SK-N-SH (cell line): ENCODE results near the gene TMEM132E. TPM values are rescaled to one million over a fixed set of nuclear protein-coding genes. Genes with fewer than 3 reads are reported as not detected.

Experiments used
- CTCF ChIA-PET: fragments of 300-600, 350-600 bp; formaldehyde crosslinking; extraction: SDS; loops from one replicate; lab custom pipeline; 2021; lab: Yijun Ruan, JAX
- POLR2A ChIA-PET: fragments of 350-600 bp; sonication (Branson Sonifier 250); formaldehyde crosslinking; extraction: SDS; loops from one replicate; lab custom pipeline; 2020; ENCODE audit warnings: antibody characterized with exemption, inconsistent platforms; lab: Yijun Ruan, JAX
- DNase-seq: peaks from one replicate; pipeline ENCODE4 v3.0.0; 2012
- H2AFZ ChIP-seq: fragments of 200-600 bp; sonication (generic); 2 replicates; pipeline ENCODE4 v1.8.1; 2016; ENCODE audit warnings: antibody characterized with exemption, mild to moderate bottlenecking, low read depth
- H3F3A ChIP-seq: fragments of 200-600 bp; sonication (generic); replicated peaks from 2 replicates; pipeline ENCODE3; 2016; ENCODE audit warnings: antibody characterized with exemption, mild to moderate bottlenecking; ENCODE audit not compliant: insufficient read depth
- H3K27ac ChIP-seq, 2 experiments: fragments of 200-500 bp in 1 of 2; fragments of 200-600 bp in 1 of 2; sonication (Bioruptor generic) in 1 of 2; sonication (generic), shearing (Covaris generic) in 1 of 2; 2 replicates each; pipeline versions ENCODE4 v1.5.1 to v1.6.1; 2014 to 2016; ENCODE audit warnings: low read depth in 2 of 2, inconsistent platforms in 1 of 2, low read length in 1 of 2, mild to moderate bottlenecking in 1 of 2, mixed read lengths in 1 of 2
- H3K27me3 ChIP-seq: fragments of 200-600 bp; sonication (generic), shearing (Covaris generic); 2 replicates; pipeline ENCODE4 v1.6.1; 2016; ENCODE audit warnings: mixed run types; ENCODE audit not compliant: insufficient read depth
- H3K36me3 ChIP-seq, 2 experiments: fragments of 200-500 bp in 1 of 2; fragments of 200-600 bp in 1 of 2; sonication (Bioruptor generic) in 1 of 2; sonication (generic) in 1 of 2; replicated peaks in 1 of 2; 2 replicates each; pipeline versions ENCODE3 to v1.5.1; 2014 to 2016; ENCODE audit warnings: low read length in 1 of 2, mild to moderate bottlenecking in 1 of 2; ENCODE audit not compliant: insufficient read depth in 2 of 2, control insufficient read depth in 1 of 2
- H3K4me1 ChIP-seq, 2 experiments: fragments of 200-500 bp in 1 of 2; fragments of 200-600 bp in 1 of 2; sonication (Bioruptor generic) in 1 of 2; sonication (generic), shearing (Covaris generic) in 1 of 2; 2 replicates each; pipeline versions ENCODE4 v1.5.1 to v1.6.1; 2014 to 2016; ENCODE audit warnings: low read depth in 1 of 2, low read length in 1 of 2, mixed run types in 1 of 2; ENCODE audit not compliant: insufficient read depth in 2 of 2, control insufficient read depth in 1 of 2
- H3K4me2 ChIP-seq: fragments of 200-600 bp; sonication (generic), shearing (Covaris generic); 2 replicates; pipeline ENCODE4 v1.6.1; 2017; ENCODE audit warnings: mixed run types
- H3K4me3 ChIP-seq, 2 experiments: fragments of 200-500 bp in 1 of 2; fragments of 200-600 bp in 1 of 2; sonication (Bioruptor generic) in 1 of 2; sonication (generic), shearing (Covaris generic) in 1 of 2; 2 replicates each; pipeline versions ENCODE4 v1.5.1 to v1.8.1; 2014 to 2016; ENCODE audit warnings: low read depth in 2 of 2, inconsistent platforms in 1 of 2, low read length in 1 of 2, mild to moderate bottlenecking in 1 of 2, mixed read lengths in 1 of 2, moderate library complexity in 1 of 2
- H3K79me2 ChIP-seq: fragments of 200-600 bp; sonication (generic); 2 replicates; pipeline ENCODE4 v1.8.1; 2017; ENCODE audit warnings: mild to moderate bottlenecking; ENCODE audit not compliant: insufficient read depth
- H3K9ac ChIP-seq: fragments of 200-600 bp; sonication (generic); 2 replicates; pipeline ENCODE4 v1.6.1; 2017; ENCODE audit warnings: mixed run types
- H3K9me2 ChIP-seq: fragments of 200-600 bp; sonication (generic); 2 replicates; pipeline ENCODE4 v1.6.1; 2017; ENCODE audit warnings: mixed run types
- H3K9me3 ChIP-seq: fragments of 200-600 bp; sonication (generic); 2 replicates; pipeline ENCODE4 v1.6.1; 2017; ENCODE audit warnings: mixed run types, mild to moderate bottlenecking, moderate library complexity
- H4K20me1 ChIP-seq: fragments of 200-600 bp; sonication (generic); 2 replicates; pipeline ENCODE4 v1.6.1; 2017; ENCODE audit warnings: mild to moderate bottlenecking, mixed run types; ENCODE audit not compliant: insufficient read depth
- EZH2phosphoT487 ChIP-seq: fragments of 200-600 bp; sonication (generic); IDR thresholded peaks from 2 replicates; pipeline ENCODE4 v1.6.1; 2017; ENCODE audit warnings: low read depth, mixed run types, mild to moderate bottlenecking, antibody characterized with exemption, moderate library complexity, borderline replicate concordance
- FOSL2 ChIP-seq: IDR thresholded peaks from 2 replicates; pipeline ENCODE4 v1.4.0; 2012; ENCODE audit warnings: low read depth, mild to moderate bottlenecking, moderate library complexity, borderline replicate concordance
- FOXM1 ChIP-seq: IDR thresholded peaks from 2 replicates; pipeline ENCODE4 v1.4.0; 2012; ENCODE audit warnings: low read depth, mild to moderate bottlenecking
- GATA2 ChIP-seq: sonication (generic); formaldehyde crosslinking; IDR thresholded peaks from 2 replicates; pipeline ENCODE4 v1.5.0; 2020; ENCODE audit warnings: mild to moderate bottlenecking, missing genetic modification reagents
- MXI1 ChIP-seq: IDR thresholded peaks from 2 replicates; pipeline ENCODE4 v1.6.1; 2012; ENCODE audit warnings: mild to moderate bottlenecking, low read depth, low read length, improper control_type of control experiment
- RXRA ChIP-seq: IDR thresholded peaks from 2 replicates; pipeline ENCODE4 v1.4.0; 2012; ENCODE audit warnings: low read depth, mild to moderate bottlenecking, borderline replicate concordance
- TAF1 ChIP-seq: IDR thresholded peaks from 2 replicates; pipeline ENCODE4 v1.6.1; 2012; ENCODE audit warnings: low read depth, mild to moderate bottlenecking, low read length, moderate library complexity, borderline replicate concordance
- YY1 ChIP-seq: IDR thresholded peaks from 2 replicates; pipeline ENCODE4 v1.4.0; 2012; ENCODE audit warnings: low read depth, mild to moderate bottlenecking
- WGBS: methylation state at CpG from one replicate; pipeline ENCODE4 v1.1.6; 2017; ENCODE audit warnings: low lambda C conversion rate; 5-methylcytosine and 5-hydroxymethylcytosine counted together
- polyA plus RNA-seq, 3 experiments: library from polyadenylated mRNA; depleted of rRNA; stranded (reverse); fragments of >200 nt; gene quantifications; 2 replicates each; pipeline ENCODE4 v1.2.3, GENCODE V29; 2012
- TF ChIP-seq, protein P1 (sequence below): IDR thresholded peaks from 2 replicates; pipeline ENCODE4 v1.4.0; 2012; ENCODE audit warnings: low read depth, borderline replicate concordance
- TF ChIP-seq, protein P2 (sequence below): IDR thresholded peaks from 2 replicates; pipeline ENCODE4 v1.4.0; 2012; ENCODE audit warnings: low read depth, borderline replicate concordance
- TF ChIP-seq, protein P3 (sequence below): IDR thresholded peaks from 2 replicates; pipeline ENCODE4 v1.6.1; 2012; ENCODE audit warnings: mild to moderate bottlenecking, low read depth, low read length, moderate library complexity

The TMEM132E gene
- polyA plus RNA-seq, 1 of the 3 experiments (the other 2 are of a cell fraction), result not detected

DNA sequence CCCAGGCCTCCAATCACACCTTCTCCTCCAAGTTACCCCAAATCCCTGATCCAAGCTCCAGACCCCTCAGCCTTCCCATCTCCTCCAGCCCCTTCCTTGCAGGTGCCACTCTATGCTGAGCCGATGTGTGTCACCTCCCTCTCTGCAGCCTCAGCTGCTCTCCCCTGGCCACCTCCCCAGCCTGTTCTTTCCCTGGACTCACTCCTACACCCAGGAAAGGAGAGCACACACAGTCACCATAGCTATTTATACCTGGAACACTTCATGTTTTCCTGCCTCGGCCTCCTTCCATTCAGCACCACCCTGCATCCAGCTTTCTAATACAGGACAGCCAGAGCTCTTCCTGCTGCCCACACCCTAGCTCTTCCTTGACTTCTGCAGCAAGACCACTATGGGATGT is 12.5 kb upstream of the TMEM132E start:
- no peaks in the 10 kb centered on the region for H3K9me3 ChIP-seq
- H3K9ac ChIP-seq, result no peak overlapping the region
- no peak overlapping the region for H3K27ac ChIP-seq
- no peaks in the 10 kb centered on the region for H3K4me1 ChIP-seq
- CTCF ChIA-PET, result interaction anchor here (1.0 kb wide), 3 partner anchors 14 to 25 kb away, joined by 4 to 6 read pairs (median 4); no protein-coding TSS in a partner anchor
- H3K36me3 ChIP-seq, result no peaks in the 10 kb centered on the region
- H3K4me3 ChIP-seq, result no peak overlapping the region
- no peaks in the 10 kb centered on the region for H3K27me3 ChIP-seq
- H3K4me2 ChIP-seq, result no peak overlapping the region
- H4K20me1 ChIP-seq, result no peaks in the 10 kb centered on the region
- WGBS, result 19% methylated on average over 2 of the region's 2 CpGs
- TF ChIP-seq, protein P1, sequence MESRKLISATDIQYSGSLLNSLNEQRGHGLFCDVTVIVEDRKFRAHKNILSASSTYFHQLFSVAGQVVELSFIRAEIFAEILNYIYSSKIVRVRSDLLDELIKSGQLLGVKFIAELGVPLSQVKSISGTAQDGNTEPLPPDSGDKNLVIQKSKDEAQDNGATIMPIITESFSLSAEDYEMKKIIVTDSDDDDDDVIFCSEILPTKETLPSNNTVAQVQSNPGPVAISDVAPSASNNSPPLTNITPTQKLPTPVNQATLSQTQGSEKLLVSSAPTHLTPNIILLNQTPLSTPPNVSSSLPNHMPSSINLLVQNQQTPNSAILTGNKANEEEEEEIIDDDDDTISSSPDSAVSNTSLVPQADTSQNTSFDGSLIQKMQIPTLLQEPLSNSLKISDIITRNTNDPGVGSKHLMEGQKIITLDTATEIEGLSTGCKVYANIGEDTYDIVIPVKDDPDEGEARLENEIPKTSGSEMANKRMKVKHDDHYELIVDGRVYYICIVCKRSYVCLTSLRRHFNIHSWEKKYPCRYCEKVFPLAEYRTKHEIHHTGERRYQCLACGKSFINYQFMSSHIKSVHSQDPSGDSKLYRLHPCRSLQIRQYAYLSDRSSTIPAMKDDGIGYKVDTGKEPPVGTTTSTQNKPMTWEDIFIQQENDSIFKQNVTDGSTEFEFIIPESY, result no peak
- TF ChIP-seq, protein P2, sequence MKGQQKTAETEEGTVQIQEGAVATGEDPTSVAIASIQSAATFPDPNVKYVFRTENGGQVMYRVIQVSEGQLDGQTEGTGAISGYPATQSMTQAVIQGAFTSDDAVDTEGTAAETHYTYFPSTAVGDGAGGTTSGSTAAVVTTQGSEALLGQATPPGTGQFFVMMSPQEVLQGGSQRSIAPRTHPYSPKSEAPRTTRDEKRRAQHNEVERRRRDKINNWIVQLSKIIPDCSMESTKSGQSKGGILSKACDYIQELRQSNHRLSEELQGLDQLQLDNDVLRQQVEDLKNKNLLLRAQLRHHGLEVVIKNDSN, result no peak
- TF ChIP-seq FOSL2 (no peak), MXI1 (no peak), TAF1 (no peak), GATA2 (CRISPR knock-in tag) (no peak), YY1 (no peak), EZH2phosphoT487 (no peak), RXRA (no peak), FOXM1 (no peak)
- TF ChIP-seq, protein P3, sequence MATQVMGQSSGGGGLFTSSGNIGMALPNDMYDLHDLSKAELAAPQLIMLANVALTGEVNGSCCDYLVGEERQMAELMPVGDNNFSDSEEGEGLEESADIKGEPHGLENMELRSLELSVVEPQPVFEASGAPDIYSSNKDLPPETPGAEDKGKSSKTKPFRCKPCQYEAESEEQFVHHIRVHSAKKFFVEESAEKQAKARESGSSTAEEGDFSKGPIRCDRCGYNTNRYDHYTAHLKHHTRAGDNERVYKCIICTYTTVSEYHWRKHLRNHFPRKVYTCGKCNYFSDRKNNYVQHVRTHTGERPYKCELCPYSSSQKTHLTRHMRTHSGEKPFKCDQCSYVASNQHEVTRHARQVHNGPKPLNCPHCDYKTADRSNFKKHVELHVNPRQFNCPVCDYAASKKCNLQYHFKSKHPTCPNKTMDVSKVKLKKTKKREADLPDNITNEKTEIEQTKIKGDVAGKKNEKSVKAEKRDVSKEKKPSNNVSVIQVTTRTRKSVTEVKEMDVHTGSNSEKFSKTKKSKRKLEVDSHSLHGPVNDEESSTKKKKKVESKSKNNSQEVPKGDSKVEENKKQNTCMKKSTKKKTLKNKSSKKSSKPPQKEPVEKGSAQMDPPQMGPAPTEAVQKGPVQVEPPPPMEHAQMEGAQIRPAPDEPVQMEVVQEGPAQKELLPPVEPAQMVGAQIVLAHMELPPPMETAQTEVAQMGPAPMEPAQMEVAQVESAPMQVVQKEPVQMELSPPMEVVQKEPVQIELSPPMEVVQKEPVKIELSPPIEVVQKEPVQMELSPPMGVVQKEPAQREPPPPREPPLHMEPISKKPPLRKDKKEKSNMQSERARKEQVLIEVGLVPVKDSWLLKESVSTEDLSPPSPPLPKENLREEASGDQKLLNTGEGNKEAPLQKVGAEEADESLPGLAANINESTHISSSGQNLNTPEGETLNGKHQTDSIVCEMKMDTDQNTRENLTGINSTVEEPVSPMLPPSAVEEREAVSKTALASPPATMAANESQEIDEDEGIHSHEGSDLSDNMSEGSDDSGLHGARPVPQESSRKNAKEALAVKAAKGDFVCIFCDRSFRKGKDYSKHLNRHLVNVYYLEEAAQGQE, result no peak
- TF ChIP-seq, all 33 proteins: peak for 0
- no peaks in the 10 kb centered on the region for H3K79me2 ChIP-seq
- no peaks in the 10 kb centered on the region for H3F3A ChIP-seq
- H2AFZ ChIP-seq, result no peak overlapping the region
- DNase-seq, result no peak
- H3K9me2 ChIP-seq, result no peaks in the 10 kb centered on the region
- POLR2A ChIA-PET, result no interaction called here
